K562 (cell line): ENCODE measurements around the gene ICA1. TPM values are rescaled to one million over a fixed set of nuclear protein-coding genes. Genes with fewer than 3 reads are reported as not detected.

Experiments
- ATAC-seq: fragments of 200-7000 bp; cut with Tn5 transposase; 3 replicates; pipeline ENCODE4 v1.9.1; 2020; ENCODE audit warnings: moderate library complexity
- BruUV-seq: library from RNA; stranded (reverse); fragments of 400-500 nt; replicated peaks from 2 replicates; lab custom pipeline; 2021; lab: Mats Ljungman, UMichigan
- CTCF ChIA-PET: fragments of 300-600 bp; formaldehyde crosslinking; extraction: SDS; loops from one replicate; lab custom pipeline; 2021; ENCODE audit warnings: low intra/inter-chr PET ratio; lab: Yijun Ruan, JAX
- POLR2A ChIA-PET: fragments of 300-600, 350-650 bp; sonication (Branson Sonifier 250); formaldehyde crosslinking; extraction: SDS; loops from one replicate; lab custom pipeline; 2021; ENCODE audit warnings: antibody characterized with exemption, inconsistent platforms; lab: Yijun Ruan, JAX
- DNase-seq, 4 experiments: peaks; one replicate each; pipeline versions ENCODE4 v3.0.0 to v3.0.0-alpha.2; 2011 to 2018; ENCODE audit warnings: low spot score in 3 of 4, mixed read lengths in 3 of 4; ENCODE audit errors: extremely low read depth in 1 of 4
- FAIRE-seq: peaks from 2 replicates; lab custom pipeline; 2011; peaks lifted over from hg19 to GRCh38; lab: Jason Lieb, UNC
- H2AFZ ChIP-seq: 2 replicates; pipeline ENCODE4 v1.6.0; 2011; ENCODE audit warnings: low read depth, low read length, control low read depth, inconsistent platforms
- H3K27ac ChIP-seq: fragments of 200-600 bp; 3 replicates; pipeline ENCODE4 v1.8.0; 2011; ENCODE audit warnings: low read depth, mild to moderate bottlenecking, control low read depth, inconsistent platforms, low read length, moderate library complexity, mixed read lengths; ENCODE audit errors: extremely low read depth
- H3K27me3 ChIP-seq, 2 experiments: fragments of 300-600 bp in 1 of 2; 2 replicates in 1 of 2; 3 replicates in 1 of 2; pipeline versions ENCODE4 v1.6.0 to v1.8.0; 2011; ENCODE audit warnings: inconsistent platforms in 2 of 2, low read length in 2 of 2, mild to moderate bottlenecking in 1 of 2, mixed read lengths in 1 of 2, moderate library complexity in 1 of 2; ENCODE audit not compliant: control insufficient read depth in 2 of 2, insufficient read depth in 2 of 2
- H3K36me3 ChIP-seq: fragments of 300-600 bp; 3 replicates; pipeline ENCODE4 v1.8.0; 2011; ENCODE audit warnings: mild to moderate bottlenecking, low read length, inconsistent platforms; ENCODE audit not compliant: control insufficient read depth, insufficient read depth
- H3K4me1 ChIP-seq, 2 experiments: fragments of 200-600 bp in 1 of 2; replicated peaks in 1 of 2; 2 replicates in 1 of 2; 3 replicates in 1 of 2; pipeline versions ENCODE4 v1.5.1 to v1.8.0; 2011; ENCODE audit warnings: inconsistent platforms in 2 of 2, low read length in 2 of 2, mild to moderate bottlenecking in 1 of 2, mixed read lengths in 1 of 2, moderate library complexity in 1 of 2; ENCODE audit not compliant: control insufficient read depth in 2 of 2, insufficient read depth in 2 of 2
- H3K4me2 ChIP-seq: 2 replicates; pipeline ENCODE4 v1.6.1; 2011; ENCODE audit warnings: low read length, control low read depth, inconsistent platforms, mixed read lengths; ENCODE audit not compliant: insufficient read depth
- H3K4me3 ChIP-seq: fragments of 200-600 bp; sonication (generic), shearing (Covaris generic); 2 replicates; pipeline ENCODE4 v1.5.1; 2016; ENCODE audit warnings: control low read depth, inconsistent platforms
- H3K79me2 ChIP-seq: fragments of 200-600 bp; 3 replicates; pipeline ENCODE4 v1.8.0; 2011; ENCODE audit warnings: low read length, inconsistent platforms; ENCODE audit not compliant: control insufficient read depth, insufficient read depth
- H3K9ac ChIP-seq, 2 experiments: 2 replicates each; pipeline versions ENCODE4 v1.6.0 to v1.6.1; 2011; ENCODE audit warnings: low read depth in 2 of 2, low read length in 2 of 2, control low read depth in 1 of 2, inconsistent platforms in 1 of 2, mild to moderate bottlenecking in 1 of 2, mixed read lengths in 1 of 2; ENCODE audit not compliant: insufficient read depth in 1 of 2
- H3K9me1 ChIP-seq: one replicate; pipeline ENCODE4 v1.6.0; 2011; ENCODE audit warnings: inconsistent platforms, mild to moderate bottlenecking, low read length, moderate library complexity; ENCODE audit not compliant: control insufficient read depth, insufficient read depth
- H3K9me3 ChIP-seq: replicated peaks from 2 replicates; pipeline ENCODE4 v1.5.1; 2011; ENCODE audit warnings: low read depth, low read length, inconsistent platforms; ENCODE audit not compliant: control insufficient read depth, insufficient read depth
- H4K20me1 ChIP-seq: replicated peaks from 2 replicates; pipeline ENCODE4 v1.6.1; 2011; ENCODE audit warnings: low read length, inconsistent platforms, mixed read lengths; ENCODE audit not compliant: control insufficient read depth, insufficient read depth
- CHD4 ChIP-seq: fragments of 200-600 bp; sonication (generic); IDR thresholded peaks from 3 replicates; pipeline ENCODE4 v1.6.1; 2012; ENCODE audit warnings: low read depth, mild to moderate bottlenecking, mixed read lengths, low read length, inconsistent platforms; ENCODE audit not compliant: insufficient read depth, insufficient replicate concordance, poor library complexity, severe bottlenecking
- FOXK1 ChIP-seq: sonication (generic); formaldehyde crosslinking; IDR thresholded peaks from 2 replicates; pipeline ENCODE4 v1.8.0; 2022; ENCODE audit warnings: missing genetic modification reagents, mild to moderate bottlenecking, borderline replicate concordance
- NR3C1 ChIP-seq: sonication (generic); formaldehyde crosslinking; IDR thresholded peaks from 2 replicates; pipeline ENCODE4 v1.8.1; 2022; ENCODE audit warnings: missing genetic modification reagents
- SAFB ChIP-seq: fragments of 200-400 bp; formaldehyde crosslinking; IDR thresholded peaks from 2 replicates; pipeline ENCODE4 v1.6.1; 2017; ENCODE audit warnings: low read depth, low read length, borderline replicate concordance
- SMAD2 ChIP-seq: fragments of 150-350 bp; IDR thresholded peaks from 2 replicates; pipeline ENCODE4 v1.6.1; 2014; ENCODE audit warnings: low read depth, mild to moderate bottlenecking, low read length
- STAT5A ChIP-seq: IDR thresholded peaks from 2 replicates; pipeline ENCODE4 v1.6.1; 2012; ENCODE audit warnings: low read length, inconsistent platforms, borderline replicate concordance
- ZNF239 ChIP-seq: fragments of 250-450 bp; sonication (Bioruptor Pico); IDR thresholded peaks from 2 replicates; pipeline ENCODE4 v1.4.0; 2020; ENCODE audit warnings: mild to moderate bottlenecking
- WGBS: fragments of 100-300 bp; shearing (Covaris generic); methylation state at CpG from one replicate; pipeline ENCODE4 v1.1.6; 2016; ENCODE audit warnings: low coverage, mixed read lengths; ENCODE audit not compliant: insufficient coverage; ENCODE audit errors: missing lambda C conversion rate; 5-methylcytosine and 5-hydroxymethylcytosine counted together
- in situ Hi-C: fragments of 300-500 bp; cut with MboI; formaldehyde crosslinking; loops from 4 replicates; pipeline ENCODE4 v1.15.0; 2018; ENCODE audit warnings: inconsistent platforms, mixed read lengths
- intact Hi-C: fragments of 100-400 bp; cut with micrococcal nuclease; formaldehyde crosslinking; loops from 2 replicates; pipeline ENCODE4 v1.14.2; 2022
- polyA plus RNA-seq, 8 experiments: library from polyadenylated mRNA; depleted of rRNA in 4 of 8; stranded (reverse) in 5 of 8; unstranded in 3 of 8; fragments of >200 nt; fragmentation: Nextera tagmentation in 2 of 8; fragmentation: Illumina TruSeq in 1 of 8; extraction: Ambion mirVana in 2 of 8; extraction: Trizol in 1 of 8; gene quantifications; 2 replicates each; pipeline versions ENCODE4 v1.2.1 to v1.2.3, GENCODE V29; 2011 to 2014; ENCODE audit warnings: inconsistent platforms in 1 of 8, missing spikeins in 1 of 8
- total RNA-seq, 7 experiments: library from RNA; depleted of rRNA in 6 of 7; stranded (reverse); fragments of >200 nt in 6 of 7; fragmentation: Illumina TruSeq in 2 of 7; extraction: Trizol in 2 of 7; gene quantifications; 2 replicates each; pipeline versions ENCODE4 v1.2.1 to v1.2.3, GENCODE V29; 2011 to 2021; ENCODE audit warnings: low replicate concordance in 1 of 7

ICA1 gene
- total and polyA plus RNA-seq, 9 of the 15 experiments (the other 6 are each of a cell fraction or from before 2014, with no cell fraction given), result 7.1 to 22.3 (median 16.4) TPM

GRCh38 chr7:8278183-8278582, 16.2 kb upstream of the ICA1 start:
- no peak overlapping the region for H3K4me2 ChIP-seq
- ChIA-PET POLR2A (no interaction called here), CTCF (interaction anchor here (1.9 kb wide), 1 partner anchor 87 kb away, joined by 13 read pairs; no protein-coding TSS in a partner anchor)
- ATAC-seq (no peak), FAIRE-seq (no peak), DNase-seq (no peak)
- WGBS, result 37% methylated on average over 2 of the region's 2 CpGs
- no peak for TF ChIP-seq STAT5A
- no peak for TF ChIP-seq FOXK1 (CRISPR knock-in tag)
- no peak for TF ChIP-seq SMAD2
- no peak for TF ChIP-seq NR3C1
- TF ChIP-seq CHD4, result no peak
- TF ChIP-seq SAFB, result no peak
- TF ChIP-seq ZNF239 (CRISPR knock-in tag), result no peak
- H4K20me1 ChIP-seq, result no peaks in the 10 kb centered on the region
- H3K27me3 ChIP-seq, result no peaks in the 10 kb centered on the region
- no peaks in the 10 kb centered on the region for H3K79me2 ChIP-seq
- H3K27ac ChIP-seq, result no peak overlapping the region
- H3K36me3 ChIP-seq, result no peaks in the 10 kb centered on the region
- BruUV-seq, result no TSS peak
- no peak overlapping the region for H3K4me3 ChIP-seq
- no peaks in the 10 kb centered on the region for H3K9me1 ChIP-seq
- no peaks in the 10 kb centered on the region; a peak in 1 of 5 replicates for H3K4me1 ChIP-seq
- in situ Hi-C loops (loop anchor here (25.0 kb wide), 1 partner anchor 1316 kb away; no protein-coding TSS in a partner anchor), intact Hi-C loops (no loop called here)
- H3K9me3 ChIP-seq, result no peaks in the 10 kb centered on the region
- no peak overlapping the region for H3K9ac ChIP-seq
- no peak overlapping the region for H2AFZ ChIP-seq
